GM12878 (cell line): ENCODE measurements around the gene CLIC5. TPM values are rescaled to one million over a fixed set of nuclear protein-coding genes. Genes with fewer than 3 reads are reported as not detected.

Experiments used
- ATAC-seq: fragments of 200-7000 bp; cut with Tn5 transposase; 3 replicates; pipeline ENCODE4 v1.9.1; 2020; ENCODE audit warnings: mild to moderate bottlenecking, moderate library complexity
- BruUV-seq: library from RNA; stranded (reverse); fragments of 400-500 nt; replicated peaks from 2 replicates; lab custom pipeline; 2021; lab: Mats Ljungman, UMichigan
- CTCF ChIA-PET: fragments of 300-600 bp; sonication (Branson Sonifier 250); formaldehyde crosslinking; extraction: SDS; loops from one replicate; lab custom pipeline; 2021; ENCODE audit warnings: inconsistent platforms; lab: Yijun Ruan, JAX
- POLR2A ChIA-PET: fragments of 350-600 bp; formaldehyde crosslinking; extraction: SDS; loops from one replicate; lab custom pipeline; 2021; ENCODE audit warnings: inconsistent platforms; lab: Charles Lee
- RAD21 ChIA-PET: fragments of 300-600 bp; sonication (Branson Sonifier 250); formaldehyde crosslinking; loops from one replicate; lab custom pipeline; 2023; ENCODE audit warnings: antibody characterized with exemption; ENCODE audit not compliant: unreplicated experiment; lab: Charles Lee
- SMC1A ChIA-PET: fragments of 300-600 bp; sonication (Branson Sonifier 250); formaldehyde crosslinking; loops from one replicate; lab custom pipeline; 2023; ENCODE audit not compliant: unreplicated experiment, uncharacterized antibody; lab: Charles Lee
- DNase-seq: peaks from one replicate; pipeline ENCODE4 v3.0.0-alpha.2; 2011; ENCODE audit warnings: low read depth, low spot score
- FAIRE-seq: peaks from 3 replicates; lab custom pipeline; 2011; peaks lifted over from hg19 to GRCh38; lab: Jason Lieb, UNC
- H2AFZ ChIP-seq: 2 replicates; pipeline ENCODE4 v1.6.0; 2011; ENCODE audit warnings: low read depth, low read length, control low read depth; ENCODE audit not compliant: control insufficient read depth
- H3K27ac ChIP-seq: 2 replicates; pipeline ENCODE4 v1.5.1; 2011; ENCODE audit warnings: control low read depth; ENCODE audit not compliant: control insufficient read depth, insufficient read depth
- H3K27me3 ChIP-seq, 2 experiments: replicated peaks in 1 of 2; 2 replicates each; pipeline versions ENCODE4 v1.6.0 to v1.6.1; 2011; ENCODE audit warnings: low read length in 1 of 2; ENCODE audit not compliant: control insufficient read depth in 2 of 2, insufficient read depth in 2 of 2
- H3K36me3 ChIP-seq, 2 experiments: 2 replicates each; pipeline ENCODE4 v1.5.1; 2011; ENCODE audit warnings: low read length in 1 of 2; ENCODE audit not compliant: control insufficient read depth in 2 of 2, insufficient read depth in 2 of 2
- H3K4me1 ChIP-seq: 2 replicates; pipeline ENCODE4 v1.6.1; 2011; ENCODE audit warnings: mild to moderate bottlenecking, low read length, moderate library complexity, mixed read lengths; ENCODE audit not compliant: control insufficient read depth, insufficient read depth
- H3K4me2 ChIP-seq: 2 replicates; pipeline ENCODE4 v1.6.0; 2011; ENCODE audit warnings: control low read depth; ENCODE audit not compliant: control insufficient read depth, insufficient read depth
- H3K4me3 ChIP-seq: fragments of 200-600 bp; sonication (generic); 2 replicates; pipeline ENCODE4 v1.5.1; 2016
- H3K79me2 ChIP-seq: 2 replicates; pipeline ENCODE4 v1.6.0; 2011; ENCODE audit warnings: low read length; ENCODE audit not compliant: control insufficient read depth, insufficient read depth
- H3K9ac ChIP-seq: 2 replicates; pipeline ENCODE4 v1.8.0; 2011; ENCODE audit warnings: low read length, control low read depth, mixed read lengths; ENCODE audit not compliant: control insufficient read depth, insufficient read depth
- H3K9me3 ChIP-seq: replicated peaks from 3 replicates; pipeline ENCODE4 v1.5.1; 2011; ENCODE audit warnings: mild to moderate bottlenecking, low read length; ENCODE audit not compliant: control insufficient read depth, insufficient read depth
- H4K20me1 ChIP-seq: 2 replicates; pipeline ENCODE4 v1.6.0; 2011; ENCODE audit not compliant: control insufficient read depth, insufficient read depth
- IRF3 ChIP-seq: fragments of 450-650 bp; IDR thresholded peaks from 2 replicates; pipeline ENCODE4 v1.6.1; 2014; ENCODE audit warnings: mild to moderate bottlenecking
- KLF5 ChIP-seq: fragments of 450-650 bp; IDR thresholded peaks from 2 replicates; pipeline ENCODE4 v1.6.1; 2014; ENCODE audit warnings: mild to moderate bottlenecking; ENCODE audit not compliant: partially characterized antibody
- POLR2AphosphoS5 ChIP-seq: IDR thresholded peaks from 2 replicates; pipeline ENCODE4 v1.6.1; 2011; ENCODE audit warnings: mild to moderate bottlenecking, low read length, inconsistent platforms
- SREBF2 ChIP-seq: IDR thresholded peaks from 2 replicates; pipeline ENCODE4 v1.6.1; 2012; ENCODE audit warnings: mild to moderate bottlenecking, low read length
- STAT1 ChIP-seq: fragments of 450-650 bp; conservative IDR thresholded peaks from 2 replicates; pipeline ENCODE4 v1.6.1; 2014; ENCODE audit warnings: antibody characterized with exemption, mild to moderate bottlenecking
- ZBTB33 ChIP-seq: fragments of 450-650 bp; IDR thresholded peaks from 2 replicates; pipeline ENCODE4 v1.6.1; 2017; ENCODE audit warnings: mild to moderate bottlenecking
- WGBS: methylation state at CpG from one replicate; pipeline ENCODE4 v1.1.6; 2016; ENCODE audit warnings: low lambda C conversion rate; ENCODE audit not compliant: insufficient replicate concordance, insufficient coverage; ENCODE audit errors: missing lambda C conversion rate; 5-methylcytosine and 5-hydroxymethylcytosine counted together
- in situ Hi-C: fragments of 300-500 bp; cut with MboI; formaldehyde crosslinking; loops from 9 replicates; pipeline ENCODE4 v1.14.3; 2018; ENCODE audit warnings: mixed read lengths
- intact Hi-C: fragments of 100-400 bp; cut with micrococcal nuclease; formaldehyde crosslinking; loops from one replicate; pipeline ENCODE4 v1.14.2; 2022; ENCODE audit not compliant: unreplicated experiment
- polyA plus RNA-seq, 11 experiments: library from polyadenylated mRNA; depleted of rRNA in 4 of 11; unstranded in 6 of 11; stranded (reverse) in 5 of 11; fragments of >200 nt; fragmentation: Nextera tagmentation in 4 of 11; fragmentation: Illumina TruSeq in 1 of 11; extraction: Ambion mirVana in 4 of 11; extraction: Trizol in 1 of 11; gene quantifications; 1 replicate in 1 of 11; 2 replicates in 10 of 11; pipeline versions ENCODE4 v1.2.1 to v1.2.3, GENCODE V29; 2011 to 2016; ENCODE audit warnings: inconsistent platforms in 2 of 11, missing spikeins in 2 of 11, low read depth in 1 of 11
- total RNA-seq, 4 experiments: library from RNA; depleted of rRNA in 3 of 4; stranded (reverse); fragments of >200 nt in 3 of 4; fragmentation: Illumina TruSeq in 1 of 4; extraction: Trizol in 1 of 4; gene quantifications; 2 replicates each; pipeline versions ENCODE4 v1.2.1 to v1.2.3, GENCODE V29; 2013 to 2021

The CLIC5 gene
- total and polyA plus RNA-seq, 10 of the 15 experiments (the other 5 are each of a cell fraction or from before 2014, with no cell fraction given), result 0.01 to 0.08 (median 0.02) TPM; not detected in 7

DNA sequence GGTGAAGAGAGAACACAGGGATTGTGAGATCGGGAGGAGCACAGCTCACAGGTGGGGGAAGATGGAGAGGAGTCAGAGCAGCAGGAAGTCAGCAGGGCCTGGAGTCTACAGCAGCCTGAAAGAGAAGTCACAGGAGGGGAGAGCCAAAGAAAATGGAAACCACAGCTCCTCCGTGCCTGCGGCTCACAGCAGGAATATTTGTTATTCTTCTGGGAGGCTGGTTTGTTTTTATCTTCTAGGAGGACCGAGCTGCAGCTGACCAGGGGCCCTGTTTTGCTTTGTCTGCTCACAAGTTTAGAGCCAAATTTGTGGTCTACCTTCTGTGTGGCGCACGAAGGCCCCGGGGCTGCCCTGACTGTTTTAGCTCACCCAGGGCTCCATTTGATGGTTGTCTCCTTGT, 81.8 kb downstream of the CLIC5 start:
- Histone ChIP-seq H3K4me3 (no peak overlapping the region), H3K27me3 (peaks cover 1 to 3% of the 10 kb centered on the region in 2 experiments; a peak in 1 of 4 replicates), H3K4me2 (no peak overlapping the region), H3K4me1 (no peaks in the 10 kb centered on the region), H3K27ac (no peak overlapping the region), H2AFZ (no peak overlapping the region), H3K36me3 (no peaks in the 10 kb centered on the region), H4K20me1 (no peaks in the 10 kb centered on the region), H3K9me3 (no peaks in the 10 kb centered on the region), H3K79me2 (no peaks in the 10 kb centered on the region), H3K9ac (no peak overlapping the region)
- ChIA-PET CTCF (interaction anchor here (0.6 to 2.2 kb wide), 2 partner anchors 11 to 1474 kb away, joined by 3 to 7 read pairs; no protein-coding TSS in a partner anchor), POLR2A (interaction anchor here (0.5 kb wide), 1 partner anchor 20 kb away, joined by 3 read pairs; no protein-coding TSS in a partner anchor), SMC1A (interaction anchor here (1.2 kb wide), 1 partner anchor 7 kb away, joined by 3 read pairs; no protein-coding TSS in a partner anchor), RAD21 (interaction anchor here (0.6 kb wide), 1 partner anchor 156 kb away, joined by 3 read pairs; no protein-coding TSS in a partner anchor)
- FAIRE-seq (no peak), ATAC-seq (no peak), DNase-seq (no peak)
- 62% methylated on average over 7 of the region's 7 CpGs for WGBS
- no TSS peak for BruUV-seq
- no peak for TF ChIP-seq SREBF2
- TF ChIP-seq POLR2AphosphoS5, result no peak
- in situ Hi-C loops, result no loop called here
- intact Hi-C loops, result loop anchor here (5.0 to 10.0 kb wide), 3 partner anchors 141 to 693 kb away; no protein-coding TSS in a partner anchor

DNA sequence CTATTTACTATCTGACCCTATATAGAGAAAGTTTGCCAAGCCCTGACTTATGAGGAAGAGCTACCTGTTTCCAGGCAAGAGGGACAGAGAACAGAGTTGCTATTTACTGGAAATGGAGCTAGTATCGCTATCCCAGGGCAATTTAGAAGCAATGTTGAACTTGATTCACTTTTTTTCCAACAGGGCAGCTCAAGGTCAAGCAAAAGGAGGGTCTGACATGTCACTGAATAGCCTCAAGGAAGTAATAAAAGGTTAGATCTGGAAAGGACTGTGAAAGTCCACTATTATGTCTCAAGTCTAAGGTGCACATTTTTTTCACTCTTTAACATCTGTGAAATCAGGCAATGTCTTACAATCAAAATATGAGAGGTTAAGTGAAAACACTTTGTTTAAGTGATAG, 84.4 kb downstream of the CLIC5 start:
- Histone ChIP-seq H4K20me1 (no peaks in the 10 kb centered on the region), H3K27ac (no peak overlapping the region), H3K79me2 (no peaks in the 10 kb centered on the region), H3K9me3 (no peaks in the 10 kb centered on the region), H2AFZ (no peak overlapping the region), H3K4me1 (no peaks in the 10 kb centered on the region), H3K9ac (no peak overlapping the region), H3K4me2 (no peak overlapping the region), H3K36me3 (no peaks in the 10 kb centered on the region), H3K27me3 (peaks cover 1 to 3% of the 10 kb centered on the region in 2 experiments; a peak in 1 of 4 replicates), H3K4me3 (no peak overlapping the region)
- intact Hi-C loops (loop anchor here (5.0 to 10.0 kb wide), 3 partner anchors 144 to 696 kb away; no protein-coding TSS in a partner anchor), in situ Hi-C loops (no loop called here)
- no TSS peak for BruUV-seq
- DNase-seq (no peak), ATAC-seq (no peak), FAIRE-seq (no peak)
- TF ChIP-seq ZBTB33 (no peak), KLF5 (no peak), IRF3 (no peak), STAT1 (no peak)
- ChIA-PET CTCF (interaction anchor here (0.7 to 2.1 kb wide), 32 partner anchors 8 to 1455 kb away, joined by 3 to 25 read pairs (median 4); no protein-coding TSS in a partner anchor), RAD21 (interaction anchor here (0.9 to 2.3 kb wide), 5 partner anchors 9 to 1301 kb away, joined by 3 to 14 read pairs (median 4); no protein-coding TSS in a partner anchor), POLR2A (no interaction called here), SMC1A (interaction anchor here (1.0 to 2.1 kb wide), 6 partner anchors 9 to 1271 kb away, joined by 3 to 7 read pairs (median 4); no protein-coding TSS in a partner anchor)
- 63% methylated on average over 1 of the region's 1 CpG for WGBS
